HG03442 (cell line): ENCODE results near the gene PA2G4.
A peak's percentile ranks its signal among the peaks of the same experiment; 100 is the strongest.
"Not testable (repeated sequence)": the region's sequence is repeated elsewhere in the genome, so short reads cannot be mapped to it uniquely, and the experiment has no call there.

Experiments
- ATAC-seq: cut with Tn5 transposase; IDR thresholded peaks from one replicate; pipeline ENCODE4 v1.9.1; 2021; ENCODE audit warnings: mild to moderate bottlenecking, moderate library complexity; ENCODE audit not compliant: unreplicated experiment

PA2G4 gene

DNA sequence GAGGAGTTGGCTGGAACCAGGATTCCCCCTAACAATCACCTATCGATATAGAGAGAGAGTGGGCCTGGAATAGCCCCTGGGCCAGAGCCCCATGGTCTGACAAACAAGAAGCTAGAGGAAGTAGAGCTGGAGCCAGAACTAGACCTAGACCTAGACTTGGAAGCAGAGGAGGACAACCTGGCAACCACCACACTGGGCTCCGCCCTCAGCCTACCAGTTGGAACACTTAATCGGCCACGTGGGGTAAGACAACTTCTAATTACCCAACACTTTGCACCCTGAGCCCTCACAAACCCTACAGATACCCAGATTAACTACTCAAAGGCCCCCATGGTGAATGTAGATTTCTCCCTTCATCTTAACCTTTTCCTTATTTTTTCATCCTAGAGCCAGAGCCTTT, 4.6 kb upstream of the PA2G4 start:
- no peak for ATAC-seq

DNA sequence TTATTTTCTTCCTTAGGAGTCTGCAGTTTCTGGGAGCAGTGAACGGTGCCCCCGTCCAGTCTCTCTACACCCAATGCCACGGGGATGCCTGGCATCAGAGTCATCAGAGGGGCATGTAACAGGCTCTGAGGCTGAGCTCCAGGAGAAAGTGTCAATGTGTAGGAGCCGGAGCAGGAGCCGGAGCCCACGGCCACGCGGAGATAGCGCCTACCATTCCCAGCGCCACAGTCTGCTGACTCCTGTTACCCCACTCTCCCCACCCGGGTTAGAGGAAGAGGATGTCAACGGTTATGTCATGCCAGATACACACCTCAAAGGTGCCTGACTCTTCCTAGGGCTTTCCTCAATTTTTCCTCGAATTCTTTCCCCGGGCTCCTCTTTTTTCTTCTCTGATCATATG, 3.3 kb upstream of the PA2G4 start:
- ATAC-seq = no peak

DNA sequence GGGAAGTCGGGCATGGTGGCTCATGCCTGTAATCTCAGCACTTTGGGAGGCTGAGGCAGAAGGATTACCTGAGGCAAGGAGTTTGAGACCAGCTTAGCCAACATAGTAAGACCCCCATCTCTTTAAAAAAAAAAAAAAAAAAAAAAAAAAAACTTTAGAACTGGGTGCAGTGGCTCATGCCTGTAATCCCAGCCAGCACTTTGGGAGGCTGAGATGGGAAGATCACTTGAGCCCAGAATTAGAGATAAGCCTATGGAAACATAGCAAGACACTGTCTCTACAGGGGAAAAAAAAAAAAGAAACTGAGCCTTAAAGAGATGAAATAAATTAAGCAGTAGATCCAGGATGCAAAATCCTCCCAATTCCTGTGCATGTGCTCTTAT, 1.7 kb upstream of the PA2G4 start:
- ATAC-seq = no peak

DNA sequence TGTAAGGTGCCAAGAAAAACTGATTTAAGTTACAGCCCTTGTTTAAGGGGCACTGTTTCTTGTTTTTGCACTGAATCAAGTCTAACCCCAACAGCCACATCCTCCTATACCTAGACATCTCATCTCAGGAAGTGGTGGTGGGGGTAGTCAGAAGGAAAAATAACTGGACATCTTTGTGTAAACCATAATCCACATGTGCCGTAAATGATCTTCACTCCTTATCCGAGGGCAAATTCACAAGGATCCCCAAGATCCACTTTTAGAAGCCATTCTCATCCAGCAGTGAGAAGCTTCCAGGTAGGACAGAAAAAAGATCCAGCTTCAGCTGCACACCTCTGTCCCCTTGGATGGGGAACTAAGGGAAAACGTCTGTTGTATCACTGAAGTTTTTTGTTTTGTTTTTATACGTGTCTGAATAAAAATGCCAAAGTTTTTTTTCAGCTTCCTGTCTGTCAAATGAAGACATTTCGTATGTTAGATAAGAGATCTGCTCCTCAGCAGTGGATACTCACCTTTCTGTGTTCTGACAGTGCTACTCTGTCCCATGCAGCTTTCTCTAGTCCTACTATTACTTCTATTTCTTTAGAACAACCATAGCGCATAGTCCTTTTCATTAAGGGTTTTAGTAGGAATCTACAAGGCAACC, 1.2 kb upstream of the PA2G4 start:
- ATAC-seq = no peak

DNA sequence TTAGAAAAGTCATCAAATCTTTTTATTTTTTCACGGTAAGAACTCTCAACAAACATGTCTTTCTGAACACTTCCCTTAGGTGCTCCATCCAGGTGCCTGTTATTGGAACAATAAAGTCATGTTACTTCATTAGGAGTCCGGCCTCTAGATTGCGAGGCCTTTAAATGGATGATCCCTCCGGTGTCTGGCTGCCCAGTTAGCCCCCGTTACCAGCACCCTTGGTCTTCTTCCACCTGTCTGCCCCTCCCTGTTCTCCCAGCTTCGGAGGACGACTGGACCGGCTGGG, 593 bp upstream of the PA2G4 start:
- no peak for ATAC-seq

DNA sequence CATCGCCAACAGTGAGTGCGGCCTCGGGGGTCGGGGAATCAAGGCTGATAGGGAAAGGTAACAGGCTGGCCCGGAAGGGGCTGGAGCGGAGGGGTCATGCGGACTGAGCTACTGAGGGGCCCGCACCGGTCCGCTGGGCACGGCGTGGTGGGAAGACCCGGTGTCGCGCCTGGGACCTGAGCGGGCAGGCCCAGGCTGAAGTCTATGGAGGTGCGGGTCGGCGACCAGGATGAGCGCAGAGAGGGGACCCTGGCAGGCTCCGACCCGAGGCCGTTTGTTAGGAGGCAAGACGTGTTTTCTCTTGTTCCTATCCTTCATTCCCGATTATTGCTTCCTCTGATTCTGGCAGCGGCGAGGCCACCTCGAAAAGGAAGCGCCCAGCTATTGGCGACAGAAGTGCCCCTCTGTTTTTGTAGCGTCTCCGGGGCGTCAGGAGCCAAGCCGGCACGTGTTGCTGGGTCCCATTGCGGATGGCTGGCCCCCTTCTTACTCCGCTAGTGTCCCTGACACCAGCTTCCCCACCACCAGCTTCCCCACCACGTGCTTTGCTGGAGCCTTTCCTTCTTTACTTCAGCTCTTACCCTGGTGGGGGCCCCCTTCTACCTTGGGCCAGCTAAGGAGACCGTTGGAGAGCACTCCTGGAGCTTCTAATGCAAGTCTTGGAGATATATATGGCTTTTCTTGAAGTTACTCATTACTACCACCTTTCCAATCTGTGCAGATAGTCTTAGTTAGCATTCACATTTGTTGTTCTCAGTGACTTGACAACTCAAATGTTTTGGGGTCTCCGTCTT, 653 bp downstream of the PA2G4 start:
- ATAC-seq = no peak

DNA sequence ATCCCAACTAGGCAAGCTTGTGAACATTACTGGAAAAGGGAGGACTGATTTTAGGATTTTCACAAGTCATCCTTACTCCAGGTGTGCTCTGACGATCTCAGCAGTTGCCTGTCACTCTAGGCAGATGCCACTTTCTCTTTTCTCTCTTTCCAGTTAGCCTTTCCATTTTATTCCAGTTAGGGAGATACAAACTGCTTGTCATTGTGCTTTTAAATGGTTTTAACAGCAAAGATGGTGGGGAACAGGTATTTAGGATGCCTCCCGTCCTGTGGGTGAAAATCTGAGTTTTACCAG, 1.2 kb downstream of the PA2G4 start:
- ATAC-seq = no peak

DNA sequence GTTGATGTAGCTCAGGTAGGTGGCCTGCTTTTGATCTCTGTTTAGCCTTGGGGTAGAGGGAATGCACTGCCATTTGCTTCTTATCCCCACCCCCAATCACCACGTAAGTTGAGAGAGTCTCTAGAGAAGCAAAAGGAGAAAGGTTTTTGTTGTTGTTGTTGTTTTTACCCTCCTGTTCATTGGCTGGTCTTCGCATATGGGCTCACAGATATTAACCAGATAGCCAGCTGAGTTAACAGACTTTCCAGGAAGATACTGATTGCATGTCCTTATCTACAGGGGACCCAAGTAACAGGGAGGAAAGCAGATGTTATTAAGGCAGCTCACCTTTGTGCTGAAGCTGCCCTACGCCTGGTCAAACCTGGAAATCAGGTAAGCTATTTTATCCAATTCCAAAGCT, 2.9 kb downstream of the PA2G4 start:
- ATAC-seq = no peak

DNA sequence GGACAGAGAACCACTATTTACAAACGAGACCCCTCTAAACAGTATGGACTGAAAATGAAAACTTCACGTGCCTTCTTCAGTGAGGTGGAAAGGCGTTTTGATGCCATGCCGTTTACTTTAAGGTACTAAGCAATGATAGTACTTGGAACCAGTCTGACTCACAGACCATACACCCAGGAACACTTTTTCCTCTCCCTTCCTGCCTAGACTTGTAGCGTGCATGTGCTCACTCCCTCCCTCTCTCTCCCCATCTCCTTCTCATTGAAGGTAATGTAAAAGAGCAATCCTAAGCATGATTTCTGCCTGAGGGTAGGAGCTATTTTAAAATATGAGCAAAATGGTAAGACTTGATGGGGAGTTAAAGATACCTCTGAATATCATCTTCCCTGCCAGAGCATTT, 6.2 kb downstream of the PA2G4 start:
- ATAC-seq = no peak

DNA sequence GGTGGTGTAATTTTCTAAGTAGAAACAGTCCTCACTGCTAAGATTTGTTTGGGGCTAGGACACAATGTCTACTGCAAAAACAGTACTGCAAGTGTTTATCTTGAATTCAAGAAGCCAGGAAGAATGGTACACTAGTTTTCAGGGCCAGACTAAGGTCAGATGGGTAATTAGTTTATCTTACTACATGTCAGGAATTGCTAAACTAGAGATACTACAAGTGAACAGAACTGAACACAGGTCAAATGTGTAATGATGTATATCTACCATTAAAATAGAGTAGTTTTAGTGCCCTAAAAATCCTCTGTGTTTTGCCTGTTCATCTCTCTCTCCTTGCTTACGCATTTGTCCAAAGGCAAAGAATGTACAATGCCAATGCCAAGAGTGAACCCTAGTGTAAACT, 9.7 kb downstream of the PA2G4 start:
- ATAC-seq = no peak

DNA sequence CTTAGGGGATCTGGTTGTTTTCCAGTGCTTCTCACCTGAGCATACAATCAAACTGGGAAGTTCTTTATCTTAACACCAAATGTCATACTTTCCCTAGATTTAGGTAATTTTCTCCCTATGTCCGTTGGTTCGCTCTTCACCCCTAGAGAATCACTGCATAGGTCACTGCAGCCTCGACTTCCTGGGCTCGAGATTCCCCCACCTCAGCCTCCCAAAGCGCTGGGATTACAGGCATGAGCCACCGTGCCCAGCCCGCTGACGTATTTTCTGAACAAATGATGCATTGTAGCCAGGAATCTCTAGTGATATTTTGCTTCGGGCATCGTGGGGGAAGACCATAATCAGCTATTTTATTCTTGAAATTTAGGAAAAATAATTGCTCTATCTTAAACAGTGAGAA, 11.0 kb downstream of the PA2G4 start:
- no peak for ATAC-seq

DNA sequence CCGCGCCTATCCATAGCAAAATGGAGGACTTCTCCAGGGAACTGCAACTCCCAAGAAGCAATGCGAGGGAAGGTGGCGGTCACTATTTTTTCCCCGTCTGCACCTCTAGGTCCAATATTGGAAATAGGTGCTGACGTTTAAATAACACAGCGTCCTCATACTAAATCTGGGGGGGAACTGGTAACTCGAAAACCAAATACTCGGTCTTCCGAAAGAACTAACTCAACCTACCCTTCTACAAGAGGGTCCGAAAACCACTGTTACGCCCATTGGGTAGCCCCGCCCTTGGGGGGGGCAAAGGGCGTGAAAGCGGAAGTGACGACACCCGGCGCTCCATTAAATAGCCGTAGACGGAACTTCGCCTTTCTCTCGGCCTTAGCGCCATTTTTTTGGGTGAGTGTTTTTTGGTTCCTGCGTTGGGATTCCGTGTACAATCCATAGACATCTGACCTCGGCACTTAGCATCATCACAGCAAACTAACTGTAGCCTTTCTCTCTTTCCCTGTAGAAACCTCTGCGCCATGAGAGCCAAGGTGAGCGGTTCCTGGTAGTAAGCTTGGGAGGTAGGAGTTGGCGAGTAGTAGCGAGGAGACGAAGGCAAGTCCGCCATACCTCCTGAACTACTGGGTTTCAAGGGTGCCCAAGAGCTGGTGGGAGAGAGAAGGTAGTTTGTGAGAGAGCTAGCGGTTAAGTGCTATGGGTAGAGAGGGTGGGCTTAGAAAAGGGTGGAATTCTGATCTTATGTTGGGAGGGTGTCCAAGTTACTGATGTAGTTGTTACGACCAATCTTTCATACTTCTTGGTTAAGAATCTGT, 12.1 kb downstream of the PA2G4 start, which contains the start of gene RPL41:
TSS of gene RPL41 (plus strand) at position 367 of the 815 bp plus-strand sequence.
- ATAC-seq = peak; percentile 36

DNA sequence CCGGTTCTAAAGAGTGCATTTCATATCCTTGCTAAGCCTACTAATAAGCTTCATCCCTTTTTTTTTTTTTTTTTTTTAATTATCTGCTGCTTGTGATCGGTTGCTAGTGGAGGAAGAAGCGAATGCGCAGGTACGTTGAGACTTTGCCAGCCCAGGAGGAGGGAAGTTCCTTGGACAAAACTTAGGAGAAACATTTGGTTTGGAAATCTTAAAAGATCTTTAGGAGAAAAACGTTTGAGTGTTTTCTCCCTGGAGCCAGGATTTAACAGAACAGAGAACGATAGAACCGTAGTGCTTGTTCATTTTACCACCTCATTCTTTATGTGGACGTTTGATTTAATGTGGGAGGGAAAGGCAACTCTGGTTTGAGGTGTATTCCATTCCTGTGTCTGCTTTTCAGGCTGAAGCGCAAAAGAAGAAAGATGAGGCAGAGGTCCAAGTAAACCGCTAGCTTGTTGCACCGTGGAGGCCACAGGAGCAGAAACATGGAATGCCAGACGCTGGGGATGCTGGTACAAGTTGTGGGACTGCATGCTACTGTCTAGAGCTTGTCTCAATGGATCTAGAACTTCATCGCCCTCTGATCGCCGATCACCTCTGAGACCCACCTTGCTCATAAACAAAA, 12.8 kb downstream of the PA2G4 start:
- not testable (repeated sequence) for ATAC-seq

DNA sequence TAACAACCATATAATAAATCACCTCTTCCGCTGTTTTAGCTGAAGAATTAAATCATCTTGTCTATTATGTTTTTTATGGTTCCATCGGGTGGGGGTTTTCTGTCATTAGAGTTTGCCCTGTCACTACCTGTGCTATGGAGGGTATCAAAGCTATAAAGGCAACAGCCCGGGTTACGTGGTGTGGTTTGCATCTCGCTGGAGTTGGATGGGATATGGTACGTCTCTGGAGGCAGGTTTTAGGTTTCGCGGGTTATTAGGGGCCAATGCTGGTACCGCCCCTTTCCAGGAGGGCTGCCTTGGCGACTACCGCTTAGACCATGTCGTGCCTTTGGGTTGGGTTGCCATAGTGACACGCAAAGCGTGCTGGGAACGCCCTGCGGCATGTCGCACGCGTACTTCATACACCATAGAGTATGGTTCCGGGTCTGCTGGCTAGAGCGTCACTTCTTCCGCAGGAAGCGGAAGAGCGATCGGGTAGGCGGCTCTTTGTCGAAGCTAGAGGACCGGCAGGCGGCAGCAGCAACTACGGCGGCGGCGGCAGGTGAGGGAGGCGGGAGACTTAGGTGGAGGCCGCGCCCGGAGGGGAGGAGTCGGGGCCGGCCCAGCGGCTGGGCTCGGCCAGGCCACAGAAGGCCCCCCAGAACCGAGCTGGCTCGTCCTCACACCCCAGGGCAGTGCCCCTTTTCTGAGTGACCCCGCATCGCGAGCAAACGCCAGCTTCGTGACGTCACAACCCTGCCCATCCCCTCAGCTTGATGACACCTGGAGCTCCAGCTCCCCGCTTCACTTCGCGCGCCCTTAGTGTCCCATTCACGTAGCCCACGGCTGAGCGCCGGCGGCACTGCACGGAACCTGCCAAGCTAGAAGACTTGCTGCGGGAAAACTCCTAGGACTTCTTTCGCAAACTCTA, 13.7 kb downstream of the PA2G4 start, which contains the start of gene ZC3H10:
TSS of gene ZC3H10 (plus strand) at position 489 of the 910 bp plus-strand sequence. CDS start 2,297 bp downstream, outside the sequence.
- peak; percentile 85 for ATAC-seq

DNA sequence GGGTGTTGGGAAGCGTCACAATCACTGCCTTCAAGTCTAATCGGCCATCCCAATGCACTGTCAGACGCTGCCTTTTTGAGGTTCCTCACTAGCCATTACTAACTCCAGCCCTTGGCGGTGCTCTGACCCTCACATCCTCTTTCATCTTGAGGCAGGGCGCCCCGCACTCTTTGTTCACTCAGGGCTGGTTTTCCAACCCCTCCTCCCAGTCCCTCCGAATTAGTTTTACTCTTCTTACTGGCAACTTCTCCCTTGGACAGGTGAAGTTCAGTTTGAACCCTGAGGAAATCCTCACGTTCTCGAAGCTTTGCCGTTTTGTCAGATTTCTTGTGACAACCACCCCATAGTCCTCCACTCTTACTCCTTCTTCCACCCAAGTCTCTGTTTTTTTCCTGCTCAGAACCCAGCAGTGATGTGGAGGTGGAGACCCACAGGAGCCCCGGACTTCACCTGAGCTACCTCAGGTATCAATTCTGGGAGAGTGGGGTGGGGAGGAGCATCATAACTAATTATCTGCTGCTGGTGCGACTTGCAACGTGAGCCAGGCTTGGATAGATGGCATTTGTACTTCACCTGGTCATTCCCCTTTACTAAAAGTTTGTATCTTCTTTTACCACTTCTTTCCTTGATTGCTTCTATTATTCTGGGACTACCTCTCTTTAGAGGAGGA, 14.5 kb downstream of the PA2G4 start:
- no peak for ATAC-seq

DNA sequence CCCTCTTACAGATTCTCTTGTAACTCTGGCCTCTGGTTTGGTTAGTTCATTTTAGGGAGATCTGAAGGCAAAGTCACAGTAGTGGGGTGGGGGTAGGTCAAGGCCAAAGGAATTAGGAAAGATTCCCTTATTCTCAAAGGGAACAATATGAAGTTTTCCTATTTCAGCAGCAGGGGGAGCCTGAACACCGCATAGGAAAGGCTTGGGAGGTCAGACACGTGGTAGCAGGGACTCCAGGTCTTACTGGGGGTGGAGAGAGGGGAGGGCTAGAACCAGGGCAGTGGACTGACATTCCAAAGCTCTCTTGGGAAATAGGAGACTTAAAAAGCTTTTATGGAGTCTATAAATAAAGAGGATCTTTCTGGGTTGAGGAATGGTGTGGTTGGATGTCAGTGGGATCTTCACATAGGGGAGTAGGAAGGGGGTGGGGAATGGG, 15.0 kb downstream of the PA2G4 start:
- ATAC-seq = no peak

DNA sequence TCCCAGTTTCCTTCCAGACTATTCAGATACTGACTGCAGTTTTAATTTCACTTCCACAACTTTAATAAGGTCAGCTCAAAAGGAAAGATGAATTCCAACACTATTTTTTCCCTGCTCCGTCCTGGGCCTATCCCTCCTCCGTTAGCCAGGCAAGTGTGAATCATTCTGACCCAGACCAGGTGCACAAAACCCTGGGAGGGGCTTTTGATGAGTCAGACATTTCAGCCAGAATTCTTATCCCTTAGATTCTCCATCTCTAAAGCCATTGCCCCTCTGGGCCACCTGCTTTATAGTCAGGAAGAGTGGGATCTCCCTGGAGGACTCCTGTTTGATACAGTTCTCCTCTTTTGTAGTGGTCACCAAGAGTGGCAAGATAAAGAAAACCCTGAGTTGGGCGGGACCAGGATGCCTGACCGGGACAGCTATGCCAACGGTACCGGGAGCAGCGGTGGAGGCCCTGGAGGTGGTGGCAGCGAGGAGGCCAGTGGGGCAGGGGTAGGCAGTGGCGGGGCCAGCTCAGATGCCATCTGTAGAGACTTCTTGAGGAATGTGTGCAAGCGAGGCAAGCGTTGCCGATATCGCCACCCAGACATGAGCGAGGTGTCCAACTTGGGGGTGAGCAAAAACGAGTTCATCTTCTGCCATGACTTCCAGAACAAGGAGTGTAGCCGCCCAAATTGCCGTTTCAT, 15.9 kb downstream of the PA2G4 start:
- ATAC-seq = no peak

DNA sequence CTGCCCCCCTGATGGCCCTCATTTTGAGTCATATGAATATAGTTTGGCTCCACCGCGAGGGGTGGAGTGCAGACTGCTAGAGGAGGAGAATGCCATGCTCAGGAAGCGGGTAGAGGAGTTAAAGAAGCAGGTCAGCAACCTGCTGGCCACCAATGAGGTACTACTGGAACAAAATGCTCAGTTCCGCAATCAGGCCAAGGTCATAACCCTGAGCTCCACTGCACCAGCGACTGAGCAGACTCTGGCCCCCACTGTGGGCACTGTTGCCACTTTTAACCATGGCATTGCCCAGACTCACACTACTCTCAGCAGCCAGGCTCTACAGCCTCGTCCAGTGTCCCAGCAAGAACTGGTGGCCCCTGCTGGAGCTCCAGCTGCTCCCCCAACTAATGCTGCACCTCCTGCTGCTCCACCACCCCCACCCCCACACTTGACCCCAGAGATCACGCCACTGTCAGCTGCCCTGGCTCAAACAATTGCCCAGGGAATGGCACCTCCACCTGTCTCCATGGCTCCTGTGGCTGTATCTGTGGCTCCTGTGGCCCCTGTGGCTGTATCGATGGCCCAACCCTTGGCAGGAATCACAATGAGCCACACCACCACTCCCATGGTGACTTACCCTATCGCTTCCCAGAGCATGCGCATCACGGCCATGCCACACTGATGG, 17.0 kb downstream of the PA2G4 start:
- ATAC-seq = no peak

DNA sequence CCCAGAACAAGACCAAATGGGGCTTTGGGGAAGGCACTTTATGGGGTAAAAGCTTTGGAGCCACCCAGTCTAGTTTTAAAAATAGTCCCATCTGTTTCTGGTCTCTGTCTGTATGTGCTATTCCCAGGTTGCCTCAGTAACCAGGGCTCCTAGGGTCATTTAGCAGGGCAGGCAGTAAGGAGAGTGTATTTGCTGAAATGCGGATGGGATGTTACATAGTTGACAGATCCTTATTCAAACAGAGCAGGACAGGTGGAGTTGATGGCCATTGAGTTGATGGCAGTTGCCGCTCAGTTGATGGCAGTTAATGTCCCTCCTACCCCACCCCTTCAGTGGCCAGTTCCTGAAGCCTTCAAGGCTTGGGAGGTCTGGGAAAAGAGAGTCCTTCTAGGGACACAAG, 18.3 kb downstream of the PA2G4 start:
- ATAC-seq = no peak
